Measurements from ENCODE around the gene DLL1.

DLL1 gene

GRCh38 chr6:170249817-170250216, 41.1 kb downstream of the DLL1 start:
- no peak overlapping the region for H3K27ac Mint-ChIP-seq
- CTCF ChIA-PET = no interaction called here
- H3K36me3 Mint-ChIP-seq = no peaks in the 10 kb centered on the region
- no peaks in the 10 kb centered on the region for H3K9me3 Mint-ChIP-seq
- no peaks in the 10 kb centered on the region for H3K4me1 Mint-ChIP-seq
- no peaks in the 10 kb centered on the region for H3K27me3 Mint-ChIP-seq
- no peak overlapping the region for H3K4me3 Mint-ChIP-seq
- no peak for DNase-seq

- Mint-ChIP-seq H3K27ac (no peak overlapping the region), H3K36me3 (no peaks in the 10 kb centered on the region), H3K4me3 (no peak overlapping the region), H3K9me3 (no peaks in the 10 kb centered on the region), H3K4me1 (no peaks in the 10 kb centered on the region), H3K27me3 (no peaks in the 10 kb centered on the region)
- no peak for DNase-seq
- CTCF ChIA-PET = no interaction called here
Observed at GRCh38 chr6:170248861-170249600, 41.8 kb downstream of the DLL1 start.

DNA sequence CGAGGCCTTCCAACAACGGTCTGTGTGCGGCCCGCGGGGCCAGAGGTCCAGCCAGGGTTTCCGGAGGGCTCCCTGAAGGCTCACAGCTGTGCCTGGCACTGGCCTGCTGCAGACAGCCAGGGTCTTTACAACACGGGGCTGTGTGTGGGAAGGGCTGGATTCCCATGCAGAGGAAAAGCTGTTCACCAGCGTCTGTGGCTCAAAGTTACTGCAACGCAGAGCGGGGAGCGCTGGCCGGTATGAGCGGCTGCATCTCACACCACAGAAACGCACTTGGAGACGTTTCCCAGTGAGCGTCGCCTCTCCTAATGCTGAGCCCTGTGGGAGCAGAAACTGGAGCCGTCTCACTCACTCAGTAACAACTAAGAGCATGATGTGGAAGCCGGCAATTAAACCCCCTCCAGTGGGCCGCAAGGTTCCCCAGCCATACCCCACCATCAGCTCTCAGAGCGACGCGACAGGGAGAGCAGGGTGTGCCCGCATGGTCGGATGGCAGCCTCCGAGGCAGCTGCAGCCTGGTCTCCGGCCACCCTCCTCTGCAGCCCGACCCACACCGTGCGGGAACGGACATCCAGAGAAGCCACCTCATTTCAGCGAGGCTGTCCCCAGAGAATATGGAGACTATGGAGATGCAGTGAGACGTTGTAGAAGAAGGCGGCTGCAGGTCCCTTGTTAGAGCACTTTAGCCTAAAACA, 42.6 kb downstream of the DLL1 start:
- Mint-ChIP-seq H3K27me3 (no peaks in the 10 kb centered on the region), H3K36me3 (no peaks in the 10 kb centered on the region), H3K27ac (no peak overlapping the region), H3K4me3 (no peak overlapping the region), H3K9me3 (no peaks in the 10 kb centered on the region), H3K4me1 (no peaks in the 10 kb centered on the region)
- CTCF ChIA-PET = no interaction called here
- no peak for DNase-seq

DNA sequence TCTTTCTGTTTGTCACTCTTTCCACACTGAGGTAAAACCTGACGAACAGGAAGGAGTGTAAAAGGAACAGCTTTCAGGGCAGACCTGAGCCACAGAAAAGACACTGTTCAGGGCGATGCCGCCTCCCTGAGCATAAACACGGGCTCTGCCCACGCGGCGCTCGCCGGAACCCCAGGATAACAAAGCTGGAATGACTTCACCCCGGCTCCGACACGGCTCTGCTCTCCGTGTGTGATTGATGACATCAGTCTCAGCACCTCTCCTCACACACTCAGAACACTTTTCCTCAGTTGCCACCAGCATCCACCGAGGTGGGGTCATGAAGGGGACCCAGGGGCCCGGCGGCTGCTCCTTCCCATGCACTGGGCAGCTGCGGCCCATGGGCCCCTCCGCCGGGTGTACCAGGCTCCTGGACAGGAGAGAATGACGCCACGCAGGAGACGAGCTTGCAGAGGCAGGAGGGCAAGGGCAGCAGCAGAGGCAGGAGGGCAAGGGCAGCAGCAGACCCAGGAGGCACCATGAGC, 43.6 kb downstream of the DLL1 start:
- Mint-ChIP-seq H3K4me1 (no peaks in the 10 kb centered on the region), H3K9me3 (no peaks in the 10 kb centered on the region), H3K27ac (no peak overlapping the region), H3K36me3 (no peaks in the 10 kb centered on the region), H3K4me3 (no peak overlapping the region), H3K27me3 (no peaks in the 10 kb centered on the region)
- DNase-seq = no peak
- CTCF ChIA-PET = no interaction called here

DNA sequence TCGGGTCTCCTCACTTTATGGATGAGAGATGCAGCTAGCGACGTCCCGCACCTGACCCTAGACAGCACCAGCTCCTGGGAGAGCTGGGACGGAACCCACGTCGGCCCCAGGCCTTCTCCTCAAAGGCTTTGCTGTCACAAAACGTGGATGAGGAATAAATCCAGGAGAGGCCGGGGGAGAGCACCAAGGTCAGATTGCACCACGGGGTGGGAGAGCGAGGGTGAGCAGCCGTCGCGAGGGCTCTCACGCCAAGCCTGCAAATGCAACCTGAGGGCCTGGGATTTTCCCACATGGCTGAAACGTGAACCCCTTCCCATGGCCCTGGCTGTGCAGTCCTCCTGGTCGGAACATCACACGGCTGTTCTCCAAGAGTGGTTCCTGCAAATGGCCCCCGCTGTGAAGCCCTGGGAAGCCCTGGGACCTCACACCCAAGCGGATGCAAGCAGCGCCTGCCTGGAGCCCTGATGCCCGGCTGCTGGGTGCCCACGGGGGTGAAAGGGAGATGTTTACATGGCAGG, 45.3 kb downstream of the DLL1 start:
- no peaks in the 10 kb centered on the region for H3K9me3 Mint-ChIP-seq
- no peak overlapping the region for H3K4me3 Mint-ChIP-seq
- DNase-seq = no peak
- H3K36me3 Mint-ChIP-seq = no peaks in the 10 kb centered on the region
- no peak overlapping the region for H3K27ac Mint-ChIP-seq
- CTCF ChIA-PET = no interaction called here
- H3K4me1 Mint-ChIP-seq = no peaks in the 10 kb centered on the region
- H3K27me3 Mint-ChIP-seq = no peaks in the 10 kb centered on the region

DNA sequence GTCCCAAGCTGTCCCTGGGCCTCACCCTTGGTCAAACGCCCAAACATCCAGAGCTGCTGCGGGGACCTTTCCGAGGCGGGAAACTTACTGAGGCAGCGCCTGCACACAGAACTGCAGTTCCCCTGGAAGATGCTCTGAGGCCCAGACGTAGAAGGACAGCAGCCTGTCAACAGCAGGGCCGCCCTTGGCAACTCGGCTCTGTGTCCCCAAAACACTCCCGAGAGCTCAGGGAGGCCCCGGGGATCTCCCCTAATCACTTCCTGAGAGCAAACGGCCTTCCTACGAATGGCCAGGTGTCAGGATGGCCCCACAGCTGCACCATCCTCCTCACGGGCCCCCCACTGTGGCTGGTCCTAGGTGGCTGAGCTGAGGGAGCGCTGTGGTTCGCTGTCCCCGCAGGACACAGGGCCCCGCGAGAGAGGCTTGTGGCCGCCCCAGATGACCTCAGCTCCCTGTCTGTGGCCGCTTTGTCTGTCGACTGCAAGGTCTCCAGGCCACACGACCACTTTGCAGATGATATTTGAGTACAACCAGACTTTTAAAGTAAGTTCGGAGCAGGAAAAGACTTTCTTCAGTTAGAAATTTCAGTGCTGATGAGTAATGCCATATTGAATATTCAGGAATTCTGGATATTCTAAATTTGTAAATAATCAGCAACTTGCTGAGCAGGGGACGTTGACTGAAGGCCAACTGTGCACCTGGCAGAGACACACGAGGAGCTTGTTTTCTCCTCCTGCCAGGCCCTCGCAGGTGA, 46.0 kb downstream of the DLL1 start:
- H3K9me3 Mint-ChIP-seq = no peaks in the 10 kb centered on the region
- H3K4me1 Mint-ChIP-seq = no peaks in the 10 kb centered on the region
- no peaks in the 10 kb centered on the region for H3K36me3 Mint-ChIP-seq
- CTCF ChIA-PET = no interaction called here
- H3K27ac Mint-ChIP-seq = no peak overlapping the region
- no peak overlapping the region for H3K4me3 Mint-ChIP-seq
- peaks cover under 1% of the 10 kb centered on the region for H3K27me3 Mint-ChIP-seq
- DNase-seq = no peak

GRCh38 chr6:170243791-170244291, 47.0 kb downstream of the DLL1 start:
- no peaks in the 10 kb centered on the region for H3K36me3 Mint-ChIP-seq
- no peak for DNase-seq
- no peaks in the 10 kb centered on the region for H3K4me1 Mint-ChIP-seq
- H3K27ac Mint-ChIP-seq = no peak overlapping the region
- no peaks in the 10 kb centered on the region for H3K9me3 Mint-ChIP-seq
- H3K27me3 Mint-ChIP-seq = peaks cover 4% of the 10 kb centered on the region
- H3K4me3 Mint-ChIP-seq = no peak overlapping the region
- CTCF ChIA-PET = no interaction called here

- Mint-ChIP-seq H3K4me1 (no peaks in the 10 kb centered on the region), H3K4me3 (no peak overlapping the region), H3K36me3 (no peaks in the 10 kb centered on the region), H3K9me3 (no peaks in the 10 kb centered on the region), H3K27ac (no peak overlapping the region), H3K27me3 (peaks cover 8% of the 10 kb centered on the region)
- DNase-seq = no peak
- CTCF ChIA-PET = no interaction called here
Observed at GRCh38 chr6:170243386-170243785, 47.5 kb downstream of the DLL1 start.

GRCh38 chr6:170238741-170239565, 51.9 kb downstream of the DLL1 start:
- no peaks in the 10 kb centered on the region for H3K9me3 Mint-ChIP-seq
- H3K4me3 Mint-ChIP-seq = no peak overlapping the region
- DNase-seq = no peak
- CTCF ChIA-PET = no interaction called here
- H3K36me3 Mint-ChIP-seq = no peaks in the 10 kb centered on the region
- no peak overlapping the region for H3K27ac Mint-ChIP-seq
- peaks cover 20% of the 10 kb centered on the region for H3K27me3 Mint-ChIP-seq
- H3K4me1 Mint-ChIP-seq = no peaks in the 10 kb centered on the region

DNA sequence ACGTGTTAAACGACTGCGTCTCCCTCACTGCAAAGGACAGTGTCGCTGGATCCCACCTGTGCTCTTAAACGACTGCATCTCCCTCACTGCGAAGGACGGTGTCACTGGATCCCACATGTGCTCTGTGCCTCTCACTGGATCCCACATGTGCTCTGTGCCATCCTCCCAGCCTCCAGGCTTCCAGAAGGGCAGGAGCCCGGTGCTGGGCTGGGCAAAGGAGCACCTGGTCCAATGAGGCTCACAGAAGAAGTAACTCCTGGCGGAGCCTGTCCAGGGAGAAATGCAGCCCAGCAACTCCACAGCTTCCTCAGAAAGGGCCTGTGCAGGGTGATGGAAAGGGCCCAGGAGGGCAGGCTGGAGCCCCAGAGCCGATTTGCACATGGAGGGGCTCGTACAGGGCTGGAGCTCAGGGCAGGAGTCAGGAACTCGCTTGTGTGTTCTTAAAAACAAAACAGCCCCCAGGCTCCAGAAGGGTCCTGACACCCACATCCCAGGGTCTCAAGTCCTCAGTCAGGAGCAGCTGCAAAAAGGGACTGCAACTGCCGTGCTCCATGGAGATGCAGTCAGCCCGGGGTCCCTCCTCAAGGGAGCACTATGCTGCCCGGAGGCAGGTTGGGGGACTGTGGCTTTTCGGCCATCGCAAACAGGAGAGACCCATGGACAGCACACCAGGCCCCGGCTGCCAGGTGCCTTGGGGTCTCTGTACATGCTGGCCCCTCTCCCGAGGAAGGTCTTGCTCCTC, 52.7 kb downstream of the DLL1 start:
- CTCF ChIA-PET = no interaction called here
- H3K9me3 Mint-ChIP-seq = no peaks in the 10 kb centered on the region
- no peak overlapping the region for H3K4me3 Mint-ChIP-seq
- no peak for DNase-seq
- no peaks in the 10 kb centered on the region for H3K4me1 Mint-ChIP-seq
- no peaks in the 10 kb centered on the region for H3K36me3 Mint-ChIP-seq
- no peak overlapping the region for H3K27ac Mint-ChIP-seq
- H3K27me3 Mint-ChIP-seq = peaks cover 25% of the 10 kb centered on the region

DNA sequence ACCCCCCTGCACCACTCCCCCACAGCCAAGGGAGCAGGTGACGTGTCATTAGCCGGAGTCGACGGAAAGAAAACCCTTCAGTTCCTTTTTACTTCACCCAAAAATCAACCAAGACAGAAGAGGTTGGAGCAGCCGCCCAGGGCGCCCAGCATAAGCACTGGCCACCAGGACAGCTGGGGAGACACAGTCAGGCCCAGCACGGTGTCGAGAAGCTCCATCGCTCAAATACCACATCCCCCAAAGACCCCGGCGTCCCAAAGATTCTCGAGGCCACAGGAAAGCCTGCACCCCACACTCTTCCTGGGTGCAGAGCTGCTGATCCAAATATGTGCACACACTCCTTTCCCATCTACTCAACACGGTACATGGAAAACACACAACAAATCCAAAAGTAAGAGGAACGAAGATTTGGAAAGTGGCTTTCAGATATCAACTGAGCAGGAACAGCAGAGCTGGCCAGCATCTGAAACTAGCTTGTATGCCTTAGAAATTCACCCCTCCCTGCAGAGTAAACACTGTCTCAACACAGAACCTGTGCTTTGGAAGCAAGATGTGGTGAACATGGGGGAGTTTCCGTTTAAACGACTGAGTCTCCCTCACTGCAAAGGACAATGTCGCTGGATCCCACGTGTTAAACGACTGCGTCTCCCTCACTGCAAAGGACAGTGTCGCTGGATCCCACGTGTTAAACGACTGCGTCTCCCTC, 54.6 kb downstream of the DLL1 start:
- Mint-ChIP-seq H3K27ac (no peak overlapping the region), H3K9me3 (no peaks in the 10 kb centered on the region), H3K4me3 (no peak overlapping the region), H3K36me3 (no peaks in the 10 kb centered on the region), H3K27me3 (peaks cover 25% of the 10 kb centered on the region), H3K4me1 (no peaks in the 10 kb centered on the region)
- CTCF ChIA-PET = no interaction called here
- no peak for DNase-seq

DNA sequence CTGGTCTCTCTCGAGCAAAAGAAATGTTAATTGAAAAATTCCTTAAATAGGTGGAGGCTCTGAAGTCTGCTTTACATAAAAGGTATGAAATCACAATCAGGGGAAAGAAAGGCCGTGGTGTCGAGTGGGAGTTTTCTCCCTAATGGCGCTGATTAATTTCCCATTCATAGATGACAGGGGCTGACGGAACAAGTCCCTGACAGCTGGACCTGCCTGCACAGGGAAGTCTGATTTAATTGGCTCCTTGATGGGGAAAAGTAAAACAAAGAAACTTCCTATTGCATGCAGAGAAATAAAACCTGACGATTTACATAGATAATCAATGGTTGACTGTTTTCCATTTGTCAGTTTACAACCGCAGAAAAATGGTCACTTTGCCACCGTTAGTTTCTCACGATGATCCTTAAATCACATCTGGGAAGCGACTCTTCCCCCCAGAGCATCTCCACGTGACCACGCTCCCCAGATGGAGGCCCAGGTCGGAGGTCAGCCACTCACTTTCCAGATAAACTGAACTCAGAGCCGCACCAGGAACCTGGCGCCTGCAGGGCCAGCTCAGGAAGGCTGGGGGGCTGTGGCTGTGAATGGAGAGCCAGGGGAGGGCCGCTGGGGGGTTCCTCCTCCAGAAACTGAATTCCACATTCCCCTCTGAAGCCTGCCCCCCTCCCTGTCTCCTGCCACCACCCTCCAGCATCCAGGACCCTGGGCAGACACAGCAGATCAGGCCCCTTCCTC, 55.3 kb downstream of the DLL1 start:
- peaks cover 25% of the 10 kb centered on the region for H3K27me3 Mint-ChIP-seq
- no peak for DNase-seq
- H3K4me1 Mint-ChIP-seq = no peaks in the 10 kb centered on the region
- no peak overlapping the region for H3K4me3 Mint-ChIP-seq
- no peak overlapping the region for H3K27ac Mint-ChIP-seq
- CTCF ChIA-PET = no interaction called here
- no peaks in the 10 kb centered on the region for H3K36me3 Mint-ChIP-seq
- no peaks in the 10 kb centered on the region for H3K9me3 Mint-ChIP-seq
